Progenitor cell of endocrine pancreas (in vitro differentiated cells): ENCODE measurements around the gene PRMT2. TPM values are rescaled to one million over a fixed set of nuclear protein-coding genes. Genes with fewer than 3 reads are reported as not detected.

Source experiments
- DNase-seq: peaks from one replicate; pipeline ENCODE4 v3.0.0; 2021; ENCODE audit warnings: low spot score; ENCODE audit not compliant: unreplicated experiment
- H3K27ac Mint-ChIP-seq: 2 replicates; pipeline ENCODE4 v1.8.0; 2021; ENCODE audit warnings: mild to moderate bottlenecking, moderate library complexity, mixed read lengths
- H3K27me3 Mint-ChIP-seq: 2 replicates; pipeline ENCODE4 v1.8.0; 2021; ENCODE audit warnings: mixed read lengths
- H3K36me3 Mint-ChIP-seq: 2 replicates; pipeline ENCODE4 v1.8.0; 2022; ENCODE audit warnings: mixed read lengths; ENCODE audit not compliant: insufficient read depth
- H3K4me1 Mint-ChIP-seq: 2 replicates; pipeline ENCODE4 v1.8.0; 2021; ENCODE audit warnings: low read depth, mixed read lengths
- H3K4me3 Mint-ChIP-seq: 2 replicates; pipeline ENCODE4 v1.8.0; 2021; ENCODE audit warnings: low read depth, mild to moderate bottlenecking, moderate library complexity, mixed read lengths
- H3K9me3 Mint-ChIP-seq: 2 replicates; pipeline ENCODE4 v1.8.0; 2021; ENCODE audit warnings: low read depth, mixed read lengths
- CTCF ChIP-seq: fragments of 200-600 bp; sonication (generic); IDR thresholded peaks from one replicate; pipeline ENCODE4 v1.5.0; 2021; ENCODE audit warnings: antibody characterized with exemption, mild to moderate bottlenecking; ENCODE audit not compliant: unreplicated experiment
- total RNA-seq: library from RNA; stranded (reverse); gene quantifications from 2 replicates; pipeline ENCODE4 v1.2.1, GENCODE V29; 2021

PRMT2 gene
- total RNA-seq, 1 donor from 2014 or later: 94.1 TPM

GRCh38 chr21:46636550-46637285, 1.2 kb downstream of the PRMT2 start:
- H3K9me3 Mint-ChIP-seq: no peaks in the 10 kb centered on the region
- peak overlapping the region; percentile 95 for H3K4me3 Mint-ChIP-seq

GRCh38 chr21:46637952-46638746, 2.7 kb downstream of the PRMT2 start:
- H3K9me3 Mint-ChIP-seq: no peaks in the 10 kb centered on the region
- DNase-seq: no peak
- TF ChIP-seq CTCF: no peak
- peaks cover 24% of the 10 kb centered on the region for H3K4me1 Mint-ChIP-seq
- no peaks in the 10 kb centered on the region for H3K27me3 Mint-ChIP-seq
- no peak overlapping the region for H3K4me3 Mint-ChIP-seq
- H3K27ac Mint-ChIP-seq: no peak overlapping the region
- H3K36me3 Mint-ChIP-seq: peaks cover 10% of the 10 kb centered on the region

More at GRCh38 chr21:46636550-46637285, 1.2 kb downstream of the PRMT2 start:
- Mint-ChIP-seq H3K36me3 (peaks cover 8% of the 10 kb centered on the region), H3K27ac (no peak overlapping the region), H3K4me1 (peaks cover 24% of the 10 kb centered on the region), H3K27me3 (no peaks in the 10 kb centered on the region)
- no peak for TF ChIP-seq CTCF
- no peak for DNase-seq

- Mint-ChIP-seq H3K27ac (no peak overlapping the region), H3K27me3 (no peaks in the 10 kb centered on the region), H3K36me3 (peaks cover 18% of the 10 kb centered on the region), H3K9me3 (no peaks in the 10 kb centered on the region), H3K4me3 (no peak overlapping the region), H3K4me1 (peaks cover 19% of the 10 kb centered on the region)
- peak; percentile 33 for TF ChIP-seq CTCF
- DNase-seq: no peak
Measured at GRCh38 chr21:46639489-46640386, 4.3 kb downstream of the PRMT2 start.

- H3K27ac Mint-ChIP-seq: no peak overlapping the region
- no peaks in the 10 kb centered on the region for H3K9me3 Mint-ChIP-seq
- H3K4me3 Mint-ChIP-seq: no peak overlapping the region
- peaks cover 21% of the 10 kb centered on the region for H3K36me3 Mint-ChIP-seq
- no peak for TF ChIP-seq CTCF
- no peaks in the 10 kb centered on the region for H3K27me3 Mint-ChIP-seq
- no peak for DNase-seq
- H3K4me1 Mint-ChIP-seq: peaks cover 13% of the 10 kb centered on the region
Measured at GRCh38 chr21:46641656-46642055, 6.2 kb downstream of the PRMT2 start.
